Hematopoietic multipotent progenitor cell treated with erythropoietin and hydrocortisone succinate and interleukin-3 and kit ligand, for 17 days (in vitro differentiated cells): Measurements from ENCODE around the gene KIRREL1.

Experiments used
- DNase-seq: peaks from one replicate; pipeline ENCODE4 v3.0.0-alpha.2; 2015; ENCODE audit warnings: low spot score

Gene KIRREL1

DNA sequence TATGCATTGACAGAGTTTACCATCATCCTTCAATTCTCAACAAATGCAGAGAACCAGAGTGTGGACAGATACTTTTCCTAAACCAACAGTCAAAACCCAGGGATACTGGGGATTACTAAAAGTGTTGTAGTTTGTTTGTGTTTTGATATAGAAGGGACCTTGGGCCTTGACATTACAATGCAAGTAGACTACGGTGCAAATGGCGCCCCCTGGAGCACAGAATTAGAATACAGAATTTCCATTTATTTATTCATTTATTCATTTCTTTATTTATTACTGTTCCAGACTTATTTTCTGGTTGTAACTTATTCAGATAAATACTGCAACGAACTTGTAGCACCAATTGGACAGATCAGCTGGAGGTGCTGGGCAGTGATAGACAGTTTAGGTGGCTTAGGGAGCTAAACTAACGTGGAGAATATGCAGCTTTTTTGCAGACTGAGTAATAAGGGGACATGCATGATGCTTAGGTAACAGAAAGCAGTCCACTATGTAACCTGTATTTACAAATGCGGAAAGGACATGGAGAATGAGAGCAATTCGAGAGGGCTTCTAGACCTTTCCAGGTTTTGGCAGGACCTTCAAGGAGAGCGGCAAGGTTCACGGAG lies 42.6 kb downstream of the KIRREL1 start:
- DNase-seq: peak; percentile 39

DNA sequence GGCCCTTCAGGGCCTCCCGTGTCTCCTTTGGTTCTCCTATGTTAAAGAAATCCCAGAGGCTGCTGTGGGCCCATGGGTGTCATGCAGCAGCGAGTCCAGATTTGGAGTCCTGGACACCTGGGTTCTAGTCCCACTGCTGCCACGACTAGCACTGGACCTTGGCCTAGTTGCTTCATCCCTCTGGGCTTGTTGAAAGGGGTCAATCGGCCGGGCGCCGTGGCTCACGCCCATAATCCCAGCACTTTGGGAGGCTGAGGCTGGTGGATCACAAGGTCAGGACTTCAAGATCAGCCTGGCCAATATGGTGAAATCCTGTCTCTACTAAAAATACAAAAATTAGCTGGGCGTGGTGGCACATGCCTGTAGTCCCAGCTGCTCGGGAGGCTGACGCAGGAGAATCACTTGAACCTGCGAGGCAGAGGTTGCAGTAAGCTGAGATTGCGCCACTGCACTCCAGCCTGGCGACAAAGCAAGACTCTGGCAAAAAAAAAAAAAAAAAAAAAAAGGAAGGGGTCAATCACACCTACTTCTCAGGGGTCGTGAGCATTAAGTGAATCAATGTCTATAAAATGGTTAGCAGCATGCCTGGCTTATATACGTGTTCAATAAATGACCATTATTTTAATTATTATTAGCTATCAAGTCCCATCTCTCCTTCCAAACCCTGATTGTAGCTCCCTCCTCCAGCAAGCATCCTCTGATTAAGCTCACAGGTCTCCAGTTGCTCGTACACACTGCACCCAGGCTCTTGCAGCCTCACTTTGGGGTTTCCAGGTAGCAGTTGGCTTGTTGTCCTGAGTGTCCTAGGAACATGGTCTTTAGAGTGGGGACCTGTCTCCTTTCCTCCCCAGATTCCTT lies 43.8 kb downstream of the KIRREL1 start:
- DNase-seq: no peak

DNA sequence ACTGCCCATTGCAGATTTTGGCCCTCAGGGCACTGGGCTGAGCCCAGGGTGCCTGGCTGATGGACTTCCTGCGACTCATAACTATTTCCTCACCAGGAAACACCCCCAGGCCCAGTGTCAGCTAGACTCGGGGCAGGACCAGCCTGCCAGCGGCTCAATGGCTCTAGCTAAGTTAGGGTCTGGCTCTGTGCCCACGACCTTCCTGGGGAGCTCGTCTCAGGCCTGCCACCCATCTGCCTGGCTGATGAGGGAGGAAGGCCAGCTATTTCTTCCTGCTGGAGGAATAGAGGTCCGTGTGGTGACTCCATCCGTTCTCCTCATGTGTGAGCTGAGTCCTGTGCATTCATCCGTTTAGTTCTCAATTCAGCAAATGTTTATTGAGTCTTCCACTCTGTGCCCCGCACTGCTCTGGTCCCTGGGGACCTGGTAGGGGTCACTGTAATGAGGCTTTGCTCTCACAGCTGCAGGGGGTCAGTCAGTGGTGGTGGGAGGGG lies 44.5 kb downstream of the KIRREL1 start:
- no peak for DNase-seq

DNA sequence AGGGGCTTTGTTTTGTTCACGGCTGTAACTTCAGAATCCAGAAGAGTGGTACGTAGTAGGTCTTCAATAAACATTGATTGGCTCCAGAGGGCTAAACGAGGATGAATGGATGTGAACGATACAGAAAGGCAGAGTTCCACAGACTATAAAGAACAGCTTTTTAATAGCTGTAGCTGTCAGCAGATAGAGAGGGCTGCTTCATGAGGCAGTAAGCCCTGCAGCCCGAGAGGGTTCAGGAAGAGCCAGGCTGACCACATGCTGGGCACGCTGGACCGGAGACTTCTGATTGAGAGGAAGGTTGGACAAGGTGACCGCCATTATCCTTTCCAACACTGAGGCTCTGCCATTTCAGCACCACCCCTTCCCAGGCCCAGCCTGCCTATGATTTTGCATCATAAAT lies 45.3 kb downstream of the KIRREL1 start:
- DNase-seq: no peak

DNA sequence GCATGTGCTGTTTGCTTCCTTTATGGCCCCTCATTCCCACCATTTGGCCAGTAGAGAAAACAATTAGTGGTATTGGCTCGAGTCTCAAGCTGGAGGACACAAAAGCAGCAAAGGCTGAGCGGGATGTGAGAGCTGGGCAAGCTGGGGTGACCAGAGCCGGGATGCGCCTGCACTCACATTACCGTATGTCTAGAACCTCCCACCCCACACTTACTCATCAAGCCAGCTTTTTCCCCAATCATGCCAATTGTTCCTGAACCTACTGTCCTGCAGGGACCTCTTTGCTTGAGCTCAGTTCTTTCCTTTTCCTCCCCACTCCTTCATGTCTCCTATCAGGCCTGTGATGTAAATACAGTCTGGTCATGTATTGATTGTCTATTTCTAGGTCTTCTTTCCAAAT lies 45.9 kb downstream of the KIRREL1 start:
- DNase-seq: no peak

DNA sequence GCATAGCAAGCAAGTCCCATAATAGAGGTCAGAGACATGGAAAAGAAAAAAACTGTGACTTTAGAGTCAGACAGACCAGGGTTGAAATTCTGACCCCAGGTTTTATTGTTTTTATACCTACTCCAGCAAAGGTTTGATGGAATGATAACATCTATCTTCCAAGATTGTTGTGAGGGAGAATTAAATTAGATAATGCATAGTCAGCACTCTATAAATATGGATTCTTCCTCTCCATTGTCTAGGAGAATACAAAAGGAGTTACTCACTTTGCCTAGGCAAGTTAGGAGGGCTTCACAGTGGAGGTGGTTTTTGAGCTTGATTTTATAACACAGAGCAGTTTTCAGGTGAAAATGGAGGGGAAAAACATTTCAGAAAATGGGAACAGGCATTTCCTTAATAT lies 46.9 kb downstream of the KIRREL1 start:
- no peak for DNase-seq

DNA sequence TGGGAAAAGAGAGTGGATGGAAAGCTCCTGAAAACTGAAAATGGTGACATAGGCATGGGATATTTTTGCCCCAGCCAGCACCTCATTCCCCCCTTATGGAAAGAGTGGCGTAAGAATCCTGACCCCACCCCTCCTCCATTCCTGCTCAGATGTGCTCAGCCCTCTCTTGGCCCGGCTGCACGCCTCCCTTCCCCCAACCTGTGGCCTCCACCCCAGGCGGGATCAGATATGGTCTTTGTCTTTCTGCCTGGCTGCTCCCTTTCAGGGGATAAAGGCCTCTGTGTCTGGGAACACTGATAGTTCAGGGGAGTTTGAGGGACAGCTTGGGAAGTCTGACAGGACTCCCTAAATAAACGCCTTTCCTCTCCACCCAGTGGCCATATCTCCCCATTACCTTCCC lies 49.8 kb downstream of the KIRREL1 start:
- no peak for DNase-seq

DNA sequence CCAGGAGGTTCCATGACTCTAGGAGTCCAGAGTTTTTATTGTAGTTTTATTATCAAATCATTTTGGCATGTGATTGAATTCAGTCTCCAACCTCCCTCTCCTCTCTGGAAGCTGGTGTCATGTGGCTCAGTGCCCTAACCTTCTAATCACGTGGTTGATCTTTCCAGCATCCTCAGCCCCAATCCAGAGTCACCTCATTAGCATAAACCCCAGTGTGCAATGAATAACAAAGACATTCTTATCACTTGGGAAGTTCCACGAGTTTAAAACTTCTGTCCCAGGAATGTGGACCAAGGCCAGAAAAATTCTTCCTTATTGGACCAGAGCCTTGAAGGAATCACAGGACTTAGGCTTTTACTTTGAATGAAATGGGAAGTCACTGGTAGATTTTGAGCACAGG lies 52.2 kb downstream of the KIRREL1 start:
- DNase-seq: no peak

DNA sequence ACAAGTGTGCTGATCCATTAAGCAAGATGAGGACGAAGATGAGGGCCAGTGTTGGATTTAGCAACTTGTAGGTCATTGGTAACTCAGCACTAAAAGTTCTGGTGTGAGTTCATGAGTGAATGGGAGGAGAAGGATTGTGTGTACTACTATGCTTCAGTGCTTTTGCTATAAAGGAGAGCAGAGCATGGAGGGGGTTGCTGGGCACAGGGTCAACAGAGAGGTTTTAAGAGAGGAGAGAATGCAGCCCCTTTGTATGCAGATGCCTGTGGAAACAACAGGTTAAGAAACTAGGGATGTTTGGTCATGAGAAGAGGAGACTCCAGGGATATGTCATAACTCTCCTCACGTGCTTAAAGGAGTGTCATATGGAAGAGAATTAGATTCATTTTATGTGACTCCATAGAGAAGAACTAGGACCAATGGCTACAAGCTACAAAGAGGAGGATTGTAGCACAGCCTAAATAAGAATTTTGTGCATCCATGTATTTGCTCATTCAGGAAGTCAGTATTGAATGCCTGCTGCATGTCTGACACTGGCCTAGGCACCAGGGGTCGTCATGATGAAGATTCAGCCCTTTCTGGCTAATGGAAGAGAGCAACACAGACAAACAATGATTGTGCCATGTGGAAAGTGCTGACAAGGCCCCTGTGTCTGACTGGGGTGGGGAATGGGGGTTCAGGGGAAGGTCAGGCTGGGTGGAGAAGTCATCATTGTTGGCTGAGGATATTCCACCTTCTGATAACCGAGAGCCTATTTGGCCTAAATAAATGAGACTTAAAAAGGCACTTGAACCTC lies 53.5 kb downstream of the KIRREL1 start:
- no peak for DNase-seq

DNA sequence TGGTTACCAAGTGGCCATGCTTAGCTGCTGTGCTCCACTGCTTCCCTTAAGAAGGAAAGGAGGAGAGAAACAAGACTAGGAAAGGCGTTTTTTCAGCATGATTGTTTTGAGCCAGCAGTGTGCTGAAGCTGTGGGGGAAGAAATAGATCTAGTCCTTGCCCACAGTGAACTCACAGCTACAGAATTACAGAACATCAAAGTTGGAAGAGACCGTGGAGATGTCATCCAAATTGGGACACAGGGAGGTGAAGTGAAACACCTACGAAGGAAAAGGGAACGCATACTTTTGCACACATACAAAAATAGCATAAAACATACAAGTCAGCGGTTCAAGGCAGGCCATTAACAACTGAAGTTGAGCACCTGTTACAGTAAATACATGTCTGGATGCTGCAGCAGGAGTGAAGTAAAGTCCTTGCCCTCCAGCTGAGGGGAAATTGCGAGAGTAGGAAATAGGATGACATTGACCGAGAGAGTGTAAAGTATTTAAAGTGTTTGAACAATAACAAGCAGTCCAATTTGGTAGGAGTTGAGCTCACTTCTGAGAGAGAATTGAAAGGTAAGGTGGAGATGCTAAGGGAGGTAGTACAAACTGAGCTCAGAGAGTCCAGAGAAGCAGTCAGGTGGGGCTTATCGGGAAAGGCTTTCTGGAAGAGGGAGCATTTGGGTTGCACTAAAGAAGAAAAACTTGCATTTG lies 55.1 kb downstream of the KIRREL1 start:
- no peak for DNase-seq

DNA sequence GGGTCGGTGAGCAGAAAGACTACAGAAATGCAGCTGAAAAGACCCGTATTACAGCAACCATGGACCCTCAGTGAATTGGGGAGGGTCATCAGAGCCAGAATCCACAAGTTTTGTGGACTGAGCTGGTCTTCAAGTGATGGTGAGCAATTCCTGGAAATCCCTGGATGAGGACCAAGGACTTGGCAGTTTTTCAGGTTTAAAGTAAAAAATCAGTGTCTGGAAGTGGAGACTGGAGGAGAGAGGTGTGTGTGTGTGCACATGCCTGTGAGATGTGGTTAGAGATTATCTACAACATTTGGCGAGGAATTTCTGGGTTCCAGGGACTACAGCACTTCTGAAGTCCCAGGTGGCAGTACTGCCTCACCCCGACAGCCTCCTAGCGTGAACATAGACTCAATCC lies 56.4 kb downstream of the KIRREL1 start:
- no peak for DNase-seq

DNA sequence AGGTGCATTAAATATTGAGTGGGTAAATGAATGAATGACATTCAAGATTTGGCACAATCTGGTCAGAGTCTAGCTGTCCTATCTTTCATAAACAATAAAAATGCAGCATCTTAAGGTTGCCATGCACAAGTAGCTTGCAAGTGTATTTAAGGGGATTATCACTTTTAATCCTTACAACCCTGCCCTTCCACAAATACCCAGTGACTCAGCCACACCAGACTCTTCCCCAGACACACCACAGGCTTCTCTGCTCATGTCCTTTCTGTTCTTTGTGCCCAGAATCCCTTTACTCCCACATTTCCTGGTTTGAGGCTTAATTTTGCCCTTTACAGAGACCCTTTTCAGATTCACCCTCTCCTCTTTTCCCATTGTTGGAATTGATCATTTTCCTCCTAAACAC lies 59.8 kb downstream of the KIRREL1 start:
- DNase-seq: no peak

DNA sequence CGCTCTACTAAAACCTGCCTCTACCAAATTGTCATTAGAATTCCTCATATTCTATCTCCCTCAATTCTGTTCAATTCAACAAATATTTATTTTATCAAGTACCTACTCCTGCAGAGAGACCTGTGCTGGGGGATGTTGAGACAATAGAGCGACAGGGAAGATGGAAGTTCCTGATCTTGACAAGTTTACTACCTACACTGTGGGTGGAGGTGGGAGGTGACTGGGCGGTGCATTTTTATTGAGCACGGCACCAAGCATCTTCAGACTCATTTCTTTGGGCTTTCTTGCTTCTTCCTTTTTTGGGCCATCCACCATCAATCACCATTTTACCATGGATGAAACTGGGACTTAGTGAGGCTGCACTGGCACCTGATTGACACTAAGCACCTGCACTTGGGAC lies 61.3 kb downstream of the KIRREL1 start:
- DNase-seq: no peak

DNA sequence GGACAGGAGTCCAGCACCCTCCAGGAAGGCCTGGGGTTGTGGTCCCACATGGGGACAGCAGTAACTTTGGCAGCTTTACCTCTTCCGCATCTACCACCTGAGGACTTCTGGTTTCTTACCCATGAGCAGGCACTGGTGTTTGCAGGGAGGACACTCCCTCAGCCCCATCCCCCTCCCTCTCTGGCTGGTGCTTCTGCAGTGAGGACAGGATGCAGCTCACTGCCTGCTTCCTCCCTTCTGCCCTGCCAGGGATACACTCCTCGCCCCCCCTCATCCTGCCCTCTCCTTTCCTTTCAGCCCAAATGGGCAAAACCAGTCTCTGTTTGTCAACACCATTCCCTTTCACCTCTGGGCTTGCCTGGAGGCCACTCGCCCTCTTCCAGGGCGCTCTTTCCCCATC lies 62.4 kb downstream of the KIRREL1 start:
- no peak for DNase-seq

DNA sequence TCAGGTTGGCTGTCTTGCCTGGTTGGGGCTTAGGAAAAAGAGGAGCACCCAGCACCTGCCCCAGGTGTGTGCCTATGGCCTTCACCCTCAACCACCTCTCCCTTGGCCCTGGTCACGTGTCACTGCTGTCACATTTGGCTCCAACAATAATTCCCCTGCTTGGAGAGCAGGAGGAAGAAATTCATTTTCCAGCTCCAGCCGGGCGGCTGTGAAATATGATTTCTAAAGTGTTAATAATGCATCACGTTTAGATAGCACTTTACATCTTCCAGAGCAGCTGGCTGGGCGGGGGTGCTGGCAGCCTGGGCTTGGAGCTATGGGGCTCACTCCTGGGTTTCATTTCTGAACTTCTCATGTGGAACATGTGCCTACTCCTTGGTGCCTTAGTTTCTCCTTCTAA lies 63.1 kb downstream of the KIRREL1 start:
- DNase-seq: no peak

DNA sequence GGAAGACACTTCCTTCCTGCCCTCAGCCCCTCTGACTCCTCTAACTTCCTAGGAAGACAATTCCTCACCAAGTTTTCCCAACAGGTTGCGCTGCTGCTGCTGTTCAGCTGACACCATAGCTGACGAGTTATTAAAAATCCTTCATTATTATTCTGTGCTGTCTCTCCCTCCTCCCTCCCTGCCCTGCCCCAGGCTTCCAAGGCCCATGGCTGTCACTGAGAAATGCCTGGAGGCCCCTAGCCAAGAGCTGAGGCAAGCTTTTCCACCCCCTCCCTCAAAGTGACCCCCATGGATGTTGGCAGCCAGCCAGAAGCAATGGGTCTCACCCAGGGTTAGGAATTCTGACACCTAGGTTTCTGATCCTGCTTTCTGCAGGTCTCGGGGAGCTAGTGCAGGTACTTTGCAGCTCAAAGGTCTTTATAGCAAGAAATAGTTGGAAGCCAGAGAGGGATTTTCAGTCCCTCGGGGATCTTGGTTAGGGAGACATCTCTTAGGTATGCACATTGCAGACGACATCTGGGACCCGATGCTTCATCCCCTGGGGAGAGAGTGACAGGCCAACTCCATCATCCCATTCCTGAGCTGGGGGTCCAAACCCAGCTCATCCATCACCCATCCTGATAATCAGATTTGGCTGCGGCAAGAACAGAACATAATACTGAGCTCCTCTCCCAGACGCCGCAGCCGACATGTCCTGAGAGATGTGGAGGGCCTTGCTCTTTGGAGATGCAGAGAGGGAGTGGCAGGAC lies 65.0 kb downstream of the KIRREL1 start:
- DNase-seq: no peak

DNA sequence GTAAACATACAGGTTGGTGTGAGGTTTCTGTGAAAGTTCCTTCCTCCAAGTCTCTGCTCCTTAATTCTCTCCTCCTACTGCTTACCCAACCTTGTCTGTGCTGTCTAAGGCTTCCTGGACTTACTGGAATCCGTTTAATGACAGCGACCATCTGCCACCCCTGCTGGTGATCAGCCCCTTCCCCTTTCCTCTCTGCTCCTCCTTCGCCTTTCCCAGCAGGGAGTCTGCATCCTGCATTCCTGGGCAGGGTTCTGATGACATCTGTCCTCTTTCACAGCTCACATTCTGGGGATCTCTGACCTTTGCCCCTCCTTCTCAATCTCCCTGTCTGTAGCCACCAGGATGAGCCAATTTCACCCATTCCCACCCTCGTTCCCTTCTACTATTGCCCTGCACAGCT lies 66.5 kb downstream of the KIRREL1 start:
- DNase-seq: no peak

DNA sequence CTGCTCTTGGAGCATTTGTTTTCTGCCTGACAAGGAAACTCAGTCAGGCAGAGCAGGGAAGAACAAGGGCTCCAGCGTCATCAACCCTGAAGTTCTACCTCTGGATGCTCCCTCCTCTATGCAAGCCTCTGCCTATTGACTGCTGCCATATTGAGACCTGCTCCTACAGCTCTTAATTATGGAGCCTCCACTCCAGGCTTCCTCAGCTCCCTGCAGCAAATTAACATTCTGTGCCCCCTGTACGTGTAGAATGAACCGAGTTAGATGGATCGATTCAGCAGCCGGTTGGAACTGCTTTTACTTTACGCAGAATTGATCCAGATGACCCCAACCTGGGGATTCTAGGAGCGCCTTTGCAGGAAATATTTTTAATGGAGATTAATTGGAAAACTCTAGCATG lies 68.7 kb downstream of the KIRREL1 start:
- no peak for DNase-seq

DNA sequence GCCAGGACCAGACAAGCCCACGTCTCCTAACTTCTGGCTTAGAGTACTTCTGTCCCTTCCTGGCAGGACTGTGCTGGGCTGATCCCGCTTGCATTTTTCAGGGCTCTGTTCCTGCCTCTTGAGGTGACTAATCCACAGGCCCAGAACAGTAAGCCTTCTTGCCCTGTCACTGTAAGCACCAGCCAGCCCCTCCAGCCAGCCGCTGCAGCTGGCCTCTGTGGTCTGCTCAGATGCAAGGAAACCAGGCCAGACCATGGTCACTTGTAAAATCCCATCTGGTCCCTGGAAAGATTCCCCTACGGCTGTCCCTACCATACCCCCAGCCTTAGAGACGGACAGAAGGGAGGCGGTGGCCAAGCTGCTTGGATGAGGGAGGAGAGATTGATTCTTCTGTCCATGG lies 74.2 kb downstream of the KIRREL1 start:
- DNase-seq: no peak

DNA sequence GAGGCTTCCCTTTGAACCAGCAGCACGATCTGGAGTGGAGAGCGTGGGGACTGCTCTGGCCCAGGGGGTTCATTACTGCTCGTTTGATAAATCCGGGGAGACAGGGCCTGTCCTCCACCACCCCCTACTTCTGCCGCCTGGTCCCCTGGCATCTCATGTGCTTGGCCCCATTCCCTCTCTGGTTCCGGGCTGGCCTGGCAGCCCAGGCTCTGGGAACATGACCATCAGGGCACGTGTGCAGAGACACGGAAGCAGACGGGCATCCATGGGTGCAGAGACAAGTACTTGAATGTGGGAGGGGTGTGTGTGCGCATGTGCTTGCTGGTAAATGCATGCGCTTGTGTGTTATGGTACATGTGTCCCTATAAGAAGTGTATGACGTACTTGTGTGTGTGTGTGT lies 75.5 kb downstream of the KIRREL1 start:
- DNase-seq: no peak

DNA sequence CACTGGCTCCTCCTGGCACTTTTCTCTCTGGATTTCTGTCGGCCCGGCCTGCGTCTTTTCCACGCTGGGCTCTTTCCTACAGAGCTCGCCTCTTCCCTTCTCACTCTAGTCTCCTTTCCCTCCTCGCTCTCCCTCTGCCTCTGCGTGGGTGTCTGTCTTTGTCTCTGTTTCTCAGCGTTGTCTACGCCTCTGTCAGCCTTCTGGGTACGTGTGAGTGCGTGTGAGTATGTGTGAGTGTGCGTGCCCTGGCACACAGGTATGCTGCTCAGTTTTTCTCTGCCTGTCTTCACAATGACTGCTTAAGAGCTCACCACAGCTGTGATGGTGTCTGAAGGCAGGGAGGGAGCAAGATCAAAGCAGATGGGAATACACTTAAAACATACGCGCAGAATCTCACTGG lies 77.7 kb downstream of the KIRREL1 start:
- no peak for DNase-seq

DNA sequence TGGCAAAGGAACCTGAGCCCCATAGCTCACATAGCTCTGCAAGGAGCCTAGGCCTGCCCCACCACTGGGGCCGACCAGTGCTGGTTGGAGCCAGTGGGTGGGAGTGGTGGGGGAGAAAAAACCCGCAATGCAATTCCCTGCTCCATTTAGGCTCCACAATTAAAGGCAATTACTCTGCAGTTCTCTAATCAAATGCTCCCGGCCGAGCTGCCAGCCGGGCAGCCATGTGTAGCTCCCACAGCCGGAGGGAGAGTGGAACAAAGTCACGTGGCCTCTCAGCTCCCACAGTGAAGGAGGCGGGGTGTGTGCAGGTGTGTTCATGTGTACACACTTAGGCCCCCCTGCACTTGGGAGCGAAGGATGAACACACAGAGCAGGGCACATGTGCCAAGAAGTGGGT lies 81.6 kb downstream of the KIRREL1 start:
- DNase-seq: no peak
